Hematopoietic multipotent progenitor cell (in vitro differentiated cells): Measurements from ENCODE around the gene MUC4. TPM values are rescaled to one million over a fixed set of nuclear protein-coding genes. Genes with fewer than 3 reads are reported as not detected.

Experiments
- DNase-seq, 3 donors: peaks; one replicate each; pipeline ENCODE4 v3.0.0-alpha.2; 2011 to 2015; ENCODE audit warnings: low read depth in 2 of 3, low spot score in 2 of 3
- total RNA-seq: library from RNA; depleted of rRNA; stranded (reverse); fragments of >200 nt; gene quantifications from one replicate; pipeline ENCODE4 v1.2.3, GENCODE V29; 2012

Gene MUC4, protein sequence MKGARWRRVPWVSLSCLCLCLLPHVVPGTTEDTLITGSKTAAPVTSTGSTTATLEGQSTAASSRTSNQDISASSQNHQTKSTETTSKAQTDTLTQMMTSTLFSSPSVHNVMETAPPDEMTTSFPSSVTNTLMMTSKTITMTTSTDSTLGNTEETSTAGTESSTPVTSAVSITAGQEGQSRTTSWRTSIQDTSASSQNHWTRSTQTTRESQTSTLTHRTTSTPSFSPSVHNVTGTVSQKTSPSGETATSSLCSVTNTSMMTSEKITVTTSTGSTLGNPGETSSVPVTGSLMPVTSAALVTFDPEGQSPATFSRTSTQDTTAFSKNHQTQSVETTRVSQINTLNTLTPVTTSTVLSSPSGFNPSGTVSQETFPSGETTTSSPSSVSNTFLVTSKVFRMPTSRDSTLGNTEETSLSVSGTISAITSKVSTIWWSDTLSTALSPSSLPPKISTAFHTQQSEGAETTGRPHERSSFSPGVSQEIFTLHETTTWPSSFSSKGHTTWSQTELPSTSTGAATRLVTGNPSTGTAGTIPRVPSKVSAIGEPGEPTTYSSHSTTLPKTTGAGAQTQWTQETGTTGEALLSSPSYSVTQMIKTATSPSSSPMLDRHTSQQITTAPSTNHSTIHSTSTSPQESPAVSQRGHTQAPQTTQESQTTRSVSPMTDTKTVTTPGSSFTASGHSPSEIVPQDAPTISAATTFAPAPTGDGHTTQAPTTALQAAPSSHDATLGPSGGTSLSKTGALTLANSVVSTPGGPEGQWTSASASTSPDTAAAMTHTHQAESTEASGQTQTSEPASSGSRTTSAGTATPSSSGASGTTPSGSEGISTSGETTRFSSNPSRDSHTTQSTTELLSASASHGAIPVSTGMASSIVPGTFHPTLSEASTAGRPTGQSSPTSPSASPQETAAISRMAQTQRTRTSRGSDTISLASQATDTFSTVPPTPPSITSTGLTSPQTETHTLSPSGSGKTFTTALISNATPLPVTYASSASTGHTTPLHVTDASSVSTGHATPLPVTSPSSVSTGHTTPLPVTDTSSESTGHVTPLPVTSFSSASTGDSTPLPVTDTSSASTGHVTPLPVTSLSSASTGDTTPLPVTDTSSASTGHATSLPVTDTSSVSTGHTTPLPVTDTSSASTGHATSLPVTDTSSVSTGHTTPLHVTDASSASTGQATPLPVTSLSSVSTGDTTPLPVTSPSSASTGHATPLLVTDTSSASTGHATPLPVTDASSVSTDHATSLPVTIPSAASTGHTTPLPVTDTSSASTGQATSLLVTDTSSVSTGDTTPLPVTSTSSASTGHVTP (N-terminal part only)
- under 0.01 TPM for total RNA-seq

DNA sequence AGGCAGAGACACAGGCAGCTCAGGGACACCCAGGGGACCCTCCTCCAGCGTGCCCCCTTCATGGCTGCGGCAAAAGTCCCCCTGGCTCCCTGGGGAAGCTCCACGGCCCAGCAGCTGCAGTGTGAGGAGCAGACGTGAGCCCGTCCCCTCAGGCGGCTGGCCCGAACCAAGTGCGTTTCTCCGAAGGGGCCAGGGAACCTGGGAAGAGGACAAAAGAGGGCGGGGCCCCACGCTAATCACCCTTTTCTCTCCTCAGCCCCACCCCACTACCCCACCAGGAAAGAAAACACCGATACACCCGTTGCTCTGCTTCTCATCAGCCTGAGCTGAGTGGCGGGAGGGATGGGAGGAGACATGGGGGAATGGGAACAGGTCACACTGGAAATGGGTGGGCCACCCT, at the start of gene MUC4:
MUC4 (minus strand) TSS at position 174 of the 400 bp plus-strand sequence; CDS start at position 62, 112 bp downstream.
- DNase-seq, result no peak

DNA sequence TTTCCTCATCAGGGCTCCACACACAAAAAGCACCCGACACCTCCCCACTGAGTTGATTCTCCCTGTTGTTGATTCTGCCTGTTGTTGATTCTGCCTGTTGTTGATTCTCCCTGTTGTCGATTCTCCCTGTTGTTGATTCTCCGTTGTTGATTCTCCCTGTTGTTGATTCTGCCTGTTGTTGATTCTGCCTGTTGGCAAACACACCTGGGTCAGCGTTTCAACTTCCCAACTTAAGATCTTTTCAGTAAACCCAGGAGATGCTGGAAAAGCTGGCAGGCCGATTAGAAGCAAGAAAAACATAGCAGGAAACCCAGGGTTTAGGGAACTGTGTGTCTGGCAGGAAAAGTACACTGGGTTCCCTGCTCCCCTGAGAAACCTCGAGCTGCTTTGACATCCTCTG, 48.7 kb upstream of the MUC4 start:
- DNase-seq, result no peak

DNA sequence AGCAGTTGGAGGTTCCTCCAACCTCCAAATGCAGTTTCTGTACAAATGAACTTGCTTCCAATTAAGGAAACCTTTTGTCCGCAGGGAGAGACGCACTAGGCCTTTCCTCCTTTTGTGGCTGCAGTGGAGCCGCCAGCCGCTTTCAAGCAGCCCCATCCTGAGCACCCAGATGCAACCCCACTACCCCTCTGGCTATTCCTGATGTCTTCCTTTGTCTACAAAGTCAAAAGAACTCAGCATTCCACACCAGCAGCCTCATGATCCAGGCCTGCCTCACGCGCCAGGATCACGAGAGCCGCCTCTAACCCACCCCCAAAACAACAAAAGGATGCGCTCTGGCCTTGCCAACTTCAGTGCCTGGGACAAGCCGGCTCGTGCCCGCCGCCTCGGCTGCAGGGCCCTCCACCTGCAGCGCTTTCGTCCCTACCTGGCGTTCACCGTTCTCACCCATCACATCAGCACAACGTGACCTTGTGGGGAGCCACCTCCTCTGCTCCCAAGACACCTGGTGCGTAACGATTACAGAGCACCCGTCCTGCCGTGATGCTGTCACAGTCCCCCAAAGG, 48.2 kb upstream of the MUC4 start:
- no peak for DNase-seq

DNA sequence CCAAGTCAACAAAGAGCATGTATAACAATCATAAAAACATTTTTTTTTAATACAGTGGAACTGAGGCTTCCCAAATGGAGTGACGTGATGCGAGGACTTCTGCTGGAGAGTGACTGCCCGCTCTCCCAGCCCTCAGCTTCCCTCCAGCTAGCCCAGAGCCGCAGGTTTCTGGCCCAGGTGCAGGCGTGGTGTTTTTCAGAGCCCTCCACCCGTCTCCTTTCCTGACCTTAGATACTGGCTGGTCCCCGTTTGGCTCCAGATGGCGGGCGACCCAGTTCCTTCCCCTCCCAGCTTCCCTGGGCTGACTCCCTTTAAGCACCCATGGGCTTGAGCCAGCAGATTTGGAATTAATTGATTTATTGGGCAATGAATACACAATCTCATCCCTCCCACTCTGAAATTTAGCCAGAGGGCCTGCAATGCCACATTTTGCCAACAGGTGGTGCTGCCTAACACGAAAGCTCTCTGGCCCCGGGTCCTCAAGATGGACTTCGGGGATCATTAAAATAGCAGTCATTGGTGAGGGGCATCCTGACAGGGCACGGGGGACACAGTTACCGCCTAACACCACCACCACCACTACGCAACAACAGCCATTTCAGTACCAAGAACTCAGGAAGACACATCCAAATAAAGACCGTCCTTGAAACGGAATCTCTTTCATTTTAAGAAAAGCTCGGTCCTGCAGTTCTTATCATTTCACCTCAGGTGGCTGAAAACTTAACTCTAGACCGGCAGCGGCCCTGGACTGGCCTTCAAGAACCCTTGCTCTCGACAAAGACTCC, 47.5 kb upstream of the MUC4 start:
- DNase-seq, result peak; percentile 59 to 77 (median 65)

DNA sequence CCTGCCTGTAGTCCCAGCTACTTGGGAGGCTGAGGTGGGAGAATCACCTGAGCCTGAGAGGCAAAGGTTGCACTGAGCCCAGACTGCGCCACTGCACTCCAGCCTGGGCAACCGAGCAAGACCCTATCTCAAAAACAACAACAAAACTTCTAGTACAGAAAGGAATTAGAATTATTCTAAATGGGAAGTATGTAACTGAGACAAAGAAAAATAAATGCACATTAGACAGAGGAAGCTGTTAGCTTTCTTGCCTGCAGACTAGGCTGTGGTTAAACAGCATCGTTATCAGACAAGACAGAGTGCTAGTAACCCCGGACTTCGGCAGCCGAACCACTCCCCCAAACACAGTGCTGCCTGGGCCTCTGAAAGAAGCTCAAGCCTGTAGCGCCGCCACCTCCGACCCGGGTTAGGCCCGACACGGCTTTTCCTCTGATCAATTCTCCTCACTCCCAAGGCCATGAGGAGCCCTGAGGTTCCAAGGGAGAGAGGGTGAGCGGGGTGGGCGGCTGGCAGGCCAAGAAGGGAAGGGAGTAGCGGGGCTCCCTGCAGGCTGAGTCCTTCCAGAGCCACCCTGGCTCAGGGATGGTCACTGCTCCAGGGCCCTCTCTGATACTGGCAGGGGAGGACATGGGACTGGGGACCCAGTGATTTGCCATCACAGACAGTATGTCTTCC, 44.8 kb upstream of the MUC4 start:
- DNase-seq, result peak in 2 of 3 donors; percentile 85 to 96

DNA sequence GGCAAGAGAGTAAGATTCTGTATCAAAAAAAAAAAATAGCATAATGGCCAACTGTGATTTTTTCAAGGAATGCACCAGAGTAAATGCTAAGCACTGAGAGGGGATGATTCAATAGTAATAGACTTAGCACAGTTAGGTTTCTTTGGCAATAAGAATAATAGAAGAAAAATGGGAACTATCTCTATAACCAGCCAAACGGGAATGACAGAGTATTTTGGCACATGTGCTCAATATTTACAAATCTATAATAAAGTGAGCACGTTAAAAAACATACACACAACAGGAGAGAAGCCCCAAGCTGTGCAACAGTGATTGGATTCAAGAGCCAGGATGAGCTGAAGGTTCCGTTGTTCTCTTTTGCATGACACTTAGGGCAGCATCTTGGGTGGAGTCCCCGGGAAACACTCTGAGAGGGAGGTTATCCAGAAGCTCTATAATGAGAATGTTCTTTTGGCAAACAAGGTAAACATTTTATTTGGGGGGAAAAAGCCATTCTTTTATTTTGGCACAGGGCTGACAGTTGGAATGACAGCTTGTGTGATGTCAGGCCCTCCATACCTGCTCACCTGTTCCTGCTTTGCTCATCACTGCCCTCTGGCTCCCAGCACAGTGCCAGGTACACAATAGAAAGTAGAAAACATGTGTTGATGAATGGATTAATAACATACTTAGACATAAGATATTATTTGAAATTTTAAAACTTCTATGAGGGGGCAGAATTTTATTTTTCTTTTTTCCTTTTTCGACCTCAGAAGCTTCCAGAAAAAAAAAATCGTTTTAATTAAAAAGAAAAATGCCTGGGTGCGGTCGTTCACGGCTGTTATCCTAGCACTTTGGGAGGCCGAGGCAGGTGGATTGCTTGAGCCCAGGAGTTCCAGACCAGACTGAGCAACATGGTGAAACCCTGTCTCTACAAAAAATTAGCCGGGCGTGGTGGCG, 44.0 kb upstream of the MUC4 start:
- no peak for DNase-seq

DNA sequence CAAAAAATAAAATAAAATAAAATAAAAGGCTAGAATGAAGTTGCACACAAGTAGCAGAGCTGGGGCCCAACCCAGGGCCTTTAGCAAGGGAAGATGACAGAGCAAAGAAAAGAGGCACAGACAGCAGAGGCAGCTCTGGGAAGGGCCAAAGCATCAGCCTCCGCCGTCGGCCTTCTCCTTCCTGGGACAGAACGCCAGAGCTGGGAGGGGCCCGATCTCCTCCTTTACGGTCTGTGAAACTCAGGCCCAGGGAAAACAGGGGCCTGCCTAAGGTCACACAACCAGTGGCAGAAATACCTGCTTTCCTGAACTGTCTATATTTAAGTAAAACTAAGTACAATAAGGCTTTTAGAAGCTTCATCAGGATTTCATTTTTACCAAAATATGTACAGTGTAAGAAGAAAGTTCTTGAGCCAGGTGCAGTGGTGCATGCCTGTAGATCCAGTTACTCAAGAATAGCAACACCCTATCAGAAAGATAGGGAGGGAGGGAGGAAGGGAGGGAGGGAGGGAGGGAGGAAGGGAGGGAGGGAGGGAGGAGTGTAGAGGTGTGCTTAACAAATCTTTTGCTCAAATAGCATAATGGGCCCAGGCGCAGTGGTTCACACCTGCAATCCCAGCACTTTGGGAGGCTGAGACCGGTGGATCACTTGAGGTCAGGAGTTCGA, 43.0 kb upstream of the MUC4 start:
- no peak for DNase-seq

DNA sequence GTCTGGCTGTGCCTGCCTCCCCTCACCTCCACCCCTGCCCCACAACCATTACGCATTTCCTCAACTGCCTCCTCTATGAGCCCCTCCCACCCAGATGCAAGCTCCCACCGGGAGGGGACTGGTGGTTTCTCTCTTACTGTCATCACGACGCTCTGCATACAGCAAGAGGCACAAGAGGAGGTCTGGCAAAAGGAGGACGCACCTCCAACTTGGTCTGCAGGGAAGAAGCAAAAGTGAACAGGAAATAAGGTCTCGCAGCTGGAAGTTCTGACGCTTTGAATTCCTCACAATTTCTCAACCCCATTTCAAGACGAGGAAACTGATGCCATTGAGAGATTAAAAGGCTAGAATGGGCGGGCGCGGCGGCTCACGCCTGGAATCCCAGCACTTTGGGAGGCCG, 42.3 kb upstream of the MUC4 start:
- peak in 2 of 3 donors; percentile 42 to 75 for DNase-seq

DNA sequence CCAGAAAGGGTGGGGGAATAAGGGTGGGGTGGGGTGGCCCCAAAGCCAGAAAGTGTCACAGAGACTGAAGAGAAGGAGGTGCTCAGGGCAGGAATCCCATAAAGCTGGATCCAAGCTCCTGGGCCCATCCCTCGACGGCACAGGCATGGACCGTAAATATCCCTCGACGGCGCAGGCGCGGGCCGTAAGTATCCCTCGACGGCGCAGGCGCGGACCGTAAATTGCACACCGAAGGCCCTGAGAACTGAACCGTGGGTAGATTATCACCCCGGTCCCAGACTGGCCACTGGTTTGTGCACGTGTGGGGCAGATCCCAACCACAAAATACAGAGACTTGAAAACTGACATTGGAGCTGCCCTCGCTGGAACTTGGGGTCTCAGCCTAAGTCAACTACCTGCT, 41.3 kb upstream of the MUC4 start:
- DNase-seq, result no peak

DNA sequence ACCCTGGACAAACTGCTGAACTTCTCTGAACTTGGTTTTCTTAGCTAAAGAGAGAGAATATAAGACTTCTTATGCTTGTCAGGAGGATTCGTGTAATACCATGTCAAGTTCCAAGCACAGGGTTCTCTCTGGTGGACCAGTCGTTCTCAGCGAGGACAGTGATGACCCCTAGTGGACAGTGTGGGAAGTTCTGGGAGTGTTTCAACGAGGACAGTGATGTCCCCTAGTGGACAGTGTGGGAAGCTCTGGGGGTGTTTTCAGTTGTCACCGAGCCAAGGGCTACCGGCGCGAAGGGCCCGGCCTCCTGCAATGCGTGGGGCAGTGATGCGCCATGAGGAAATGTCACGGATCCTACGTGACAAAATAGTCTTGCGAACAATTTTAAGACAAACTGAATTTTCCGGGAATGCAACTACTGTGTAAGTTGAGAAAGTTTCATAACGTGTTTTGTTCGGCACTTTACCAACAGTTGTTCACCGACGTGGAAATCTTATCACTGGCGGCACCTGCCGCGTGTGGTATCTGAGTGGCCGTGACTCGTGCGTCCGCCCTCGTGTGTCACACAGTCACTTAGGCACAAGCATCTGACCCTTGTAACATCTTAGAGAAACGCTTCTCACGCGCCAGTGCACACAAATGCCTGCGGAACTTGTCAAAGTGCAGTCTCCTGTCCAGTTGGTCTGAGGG, 39.3 kb upstream of the MUC4 start:
- DNase-seq, result peak; percentile 76 to 96 (median 89)

DNA sequence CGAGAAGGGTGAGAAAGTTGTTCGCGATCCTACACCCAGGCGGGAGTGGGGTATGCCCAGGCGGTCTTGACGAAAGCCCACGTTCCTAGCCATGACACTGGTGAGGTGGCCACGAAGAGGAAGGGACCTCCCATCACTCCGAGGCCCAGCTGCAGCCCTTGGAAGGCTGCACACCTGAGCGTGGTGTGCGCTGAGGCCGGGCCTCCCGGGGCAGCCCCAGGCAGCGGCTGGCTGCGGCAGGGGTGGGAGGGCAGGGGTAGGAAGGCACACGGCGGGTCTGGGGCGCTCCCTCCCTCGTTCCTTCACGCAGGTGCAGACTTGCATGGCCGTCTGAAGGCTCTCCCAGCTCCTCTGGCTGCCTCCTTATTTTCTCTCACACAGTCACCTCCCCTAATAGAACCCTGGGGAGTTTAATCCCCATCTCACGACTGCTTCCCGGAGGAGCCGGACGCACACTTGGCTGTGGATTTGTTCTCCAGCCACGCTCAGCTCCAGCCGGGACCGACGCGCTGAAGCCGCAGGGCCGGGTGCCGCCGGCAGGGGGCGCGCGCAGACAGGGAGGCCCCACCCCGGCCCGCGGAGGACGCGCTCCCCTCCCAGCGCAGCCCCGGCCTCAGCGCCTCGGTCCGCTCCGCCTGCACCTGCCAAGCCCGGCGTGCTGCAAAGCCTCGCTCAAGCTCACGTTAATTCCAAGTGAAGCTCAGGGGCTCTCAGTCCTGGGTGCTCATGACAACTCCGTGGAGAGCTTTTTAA, 37.8 kb upstream of the MUC4 start:
- peak in 1 of 3 donors; percentile 56 for DNase-seq

DNA sequence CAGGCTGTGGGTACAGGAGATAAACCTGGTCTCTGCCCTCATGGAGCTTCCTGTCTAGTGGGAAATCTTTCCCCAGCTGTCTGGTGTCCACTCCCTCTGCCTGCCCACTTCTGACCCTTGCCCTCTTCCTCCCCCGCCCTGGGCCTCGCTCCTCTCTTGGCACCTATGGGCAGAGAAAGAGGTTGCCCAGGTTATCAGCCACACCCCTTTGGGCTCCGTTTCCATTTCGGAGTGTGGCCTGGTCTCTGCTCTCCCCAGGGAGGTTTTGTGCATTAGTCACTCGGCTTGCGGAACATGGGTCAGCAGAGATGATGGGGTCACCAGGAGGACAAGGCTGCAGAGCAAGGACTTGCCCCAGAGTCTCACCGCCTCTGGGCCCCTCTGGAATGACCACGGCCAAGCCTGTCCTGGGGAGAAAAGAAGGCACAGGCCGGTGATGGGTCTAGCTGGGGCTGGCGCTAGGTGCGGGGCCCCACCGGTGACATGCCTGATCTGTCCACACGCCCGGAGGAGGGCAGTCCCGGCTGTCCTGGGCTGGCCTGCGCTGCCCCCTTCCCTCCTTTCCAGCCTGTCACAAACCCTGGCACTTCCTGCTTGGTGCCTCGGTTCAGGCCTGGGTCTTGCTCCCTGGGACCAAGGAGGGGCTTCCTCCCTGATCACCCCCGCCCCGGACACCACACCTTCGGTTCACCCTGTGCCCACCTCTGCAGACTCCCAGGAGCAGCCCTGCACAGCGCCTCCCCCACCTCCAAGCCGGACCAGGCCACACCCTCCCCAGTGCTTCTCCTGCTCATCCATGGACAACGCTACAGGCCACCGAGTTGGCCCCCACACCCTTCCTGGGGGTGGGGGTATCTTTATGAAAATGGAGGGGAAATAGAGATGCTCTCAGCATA, 35.6 kb upstream of the MUC4 start:
- no peak for DNase-seq

DNA sequence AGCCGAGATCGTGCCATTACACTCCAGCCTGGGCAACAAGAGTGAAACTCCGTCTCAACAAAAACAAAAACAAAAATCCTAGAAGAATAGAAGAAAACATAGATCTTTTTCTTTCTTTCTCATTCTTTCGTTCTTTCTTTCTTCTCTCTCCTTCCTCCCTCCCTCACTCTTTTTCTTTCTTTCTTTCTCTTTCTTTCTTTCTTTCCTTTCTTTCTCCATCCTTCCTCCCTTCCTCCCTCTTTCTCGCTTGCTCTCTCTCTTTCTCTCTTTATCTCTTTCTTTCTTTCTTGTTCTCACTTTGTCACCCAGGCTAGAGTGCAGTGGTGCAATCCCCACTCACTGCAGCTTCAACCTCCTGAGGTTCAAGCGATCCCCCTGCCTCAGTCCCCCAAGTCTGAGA, 33.8 kb upstream of the MUC4 start:
- no peak for DNase-seq

DNA sequence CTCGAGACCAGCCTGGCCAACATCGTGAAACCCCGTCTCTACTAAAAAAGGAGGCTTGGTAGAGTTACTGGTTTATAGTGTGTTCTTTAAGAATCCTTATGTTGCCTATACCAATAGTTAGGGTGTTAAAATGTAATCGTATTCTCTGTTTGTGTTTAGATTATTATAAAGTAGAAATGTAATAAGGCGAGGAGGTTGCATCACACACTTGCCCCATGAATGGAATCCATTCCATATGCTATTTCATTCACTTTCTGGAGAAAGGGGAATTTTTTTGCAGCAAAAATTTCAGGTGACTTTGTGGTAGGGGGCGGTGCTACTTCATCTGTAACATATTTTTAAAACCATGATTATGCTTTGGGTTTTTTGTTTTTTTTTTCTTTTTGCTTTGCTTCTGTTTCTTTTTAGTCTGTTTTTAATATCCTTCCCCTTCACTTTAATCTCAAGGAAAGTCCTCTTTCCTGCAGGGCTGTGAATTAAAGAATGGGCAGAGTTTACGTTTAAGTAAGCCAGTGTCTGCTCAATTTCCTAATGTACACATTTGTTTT, 33.0 kb upstream of the MUC4 start:
- no peak for DNase-seq
